Spleen (tissue), 7 donors: ENCODE results near the gene DBH.

Experiments
- POLR2A ChIP-seq, 3 donors: fragments of 450-650 bp; IDR thresholded peaks; one replicate each; pipeline ENCODE4 v1.5.1; 2017; ENCODE audit warnings: antibody characterized with exemption in 3 of 3, mild to moderate bottlenecking in 1 of 3
- TF ChIP-seq, protein P1 (sequence below), 11 experiments: fragments of 200-600 bp in 7 of 11; fragments of 450-650 bp in 4 of 11; sonication (generic) in 4 of 11; IDR thresholded peaks in 8 of 11; conservative IDR thresholded peaks in 3 of 11; 1 replicate in 7 of 11; 2 replicates in 4 of 11; pipeline versions ENCODE4 v1.4.0 to v1.8.0; 2016 to 2021; ENCODE audit warnings: antibody characterized with exemption in 11 of 11, inconsistent platforms in 4 of 11, mild to moderate bottlenecking in 1 of 11
- donor health status: DM: no; HTN: no; CAD: no; lungs with moderate emphysema.
- donor health status: DM: no; HTN: no; CAD: no.
- donor health status: DM: no; HTN: no; CAD: no.

DNA sequence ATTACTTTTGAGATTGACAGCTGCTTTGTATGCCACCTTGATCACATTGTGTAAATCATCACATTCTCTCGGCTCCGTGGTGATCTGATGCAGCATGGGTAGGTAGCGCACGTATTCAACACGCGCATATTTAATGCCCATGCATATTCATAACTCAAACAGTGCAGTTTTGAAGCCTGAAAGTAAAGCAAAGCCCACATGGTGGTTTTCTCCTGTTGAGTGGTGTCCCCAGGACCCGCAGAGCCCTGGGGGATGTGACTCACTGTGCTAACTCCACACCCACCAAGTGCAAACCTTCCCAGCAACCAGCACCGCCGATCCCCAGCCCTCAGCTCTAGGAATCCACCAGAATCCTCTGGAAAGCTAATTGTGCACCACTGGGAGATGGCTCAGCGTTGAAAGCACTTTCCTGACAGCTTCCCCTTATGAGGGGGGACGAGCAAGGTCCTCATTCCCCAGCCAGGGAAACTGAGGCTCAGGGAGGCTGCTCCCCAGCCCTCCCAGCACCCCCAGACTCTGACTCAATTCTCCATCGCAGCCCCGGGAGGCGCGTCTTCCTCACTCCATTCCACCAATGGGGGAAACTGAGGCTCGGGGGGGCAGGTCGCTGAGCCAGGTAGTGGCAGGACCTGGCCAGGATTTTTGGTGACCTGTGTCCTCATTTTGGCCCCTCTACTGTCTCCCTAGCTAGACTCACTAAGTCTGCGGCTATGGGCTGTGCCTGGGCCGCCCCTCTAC lies 55.6 kb downstream of the DBH start:
- no peak for TF ChIP-seq POLR2A (IDR thresholded peaks at IDR 0.05)
- TF ChIP-seq, protein P1, sequence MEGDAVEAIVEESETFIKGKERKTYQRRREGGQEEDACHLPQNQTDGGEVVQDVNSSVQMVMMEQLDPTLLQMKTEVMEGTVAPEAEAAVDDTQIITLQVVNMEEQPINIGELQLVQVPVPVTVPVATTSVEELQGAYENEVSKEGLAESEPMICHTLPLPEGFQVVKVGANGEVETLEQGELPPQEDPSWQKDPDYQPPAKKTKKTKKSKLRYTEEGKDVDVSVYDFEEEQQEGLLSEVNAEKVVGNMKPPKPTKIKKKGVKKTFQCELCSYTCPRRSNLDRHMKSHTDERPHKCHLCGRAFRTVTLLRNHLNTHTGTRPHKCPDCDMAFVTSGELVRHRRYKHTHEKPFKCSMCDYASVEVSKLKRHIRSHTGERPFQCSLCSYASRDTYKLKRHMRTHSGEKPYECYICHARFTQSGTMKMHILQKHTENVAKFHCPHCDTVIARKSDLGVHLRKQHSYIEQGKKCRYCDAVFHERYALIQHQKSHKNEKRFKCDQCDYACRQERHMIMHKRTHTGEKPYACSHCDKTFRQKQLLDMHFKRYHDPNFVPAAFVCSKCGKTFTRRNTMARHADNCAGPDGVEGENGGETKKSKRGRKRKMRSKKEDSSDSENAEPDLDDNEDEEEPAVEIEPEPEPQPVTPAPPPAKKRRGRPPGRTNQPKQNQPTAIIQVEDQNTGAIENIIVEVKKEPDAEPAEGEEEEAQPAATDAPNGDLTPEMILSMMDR (IDR thresholded peaks at IDR 0.05 in 8 of 11, conservative IDR thresholded peaks at IDR 0.05 in 3 of 11), result no peak
